Activated CD4-positive, CD25-positive, alpha-beta regulatory T cell treated with anti-CD3 and anti-CD28 coated beads, Interleukin-2, amount 50 U/mL, for 24 hours (primary cell): ENCODE data around the gene ARHGEF12.

Experiments
- ATAC-seq, 2 donors: fragments of 150-1000 bp; cut with Tn5 transposase; one replicate each; pipeline ENCODE4 v1.10.0; 2021; ENCODE audit warnings: mild to moderate bottlenecking in 1 of 2, moderate library complexity in 1 of 2

Gene ARHGEF12

DNA sequence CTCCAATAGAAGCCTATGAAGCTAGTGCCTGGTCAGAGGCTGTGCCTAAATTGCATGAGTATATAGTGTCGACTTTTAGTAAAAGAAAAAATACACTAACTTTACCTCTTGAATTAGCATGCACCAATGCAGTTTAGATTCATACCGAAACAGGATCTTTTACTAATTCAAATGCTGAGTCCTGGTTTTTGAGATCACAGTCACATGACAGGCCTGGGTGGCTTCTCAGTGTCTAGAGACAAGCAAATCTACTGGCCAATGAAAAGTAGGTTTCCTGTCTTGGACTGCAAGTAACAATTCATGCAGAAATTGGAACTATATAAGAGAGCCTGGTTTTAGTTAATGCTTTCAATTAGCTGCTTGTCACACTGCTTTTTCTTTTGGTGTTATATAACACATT lies 7.2 kb downstream of the ARHGEF12 start:
- peak in 1 of 2 donors; percentile 42 for ATAC-seq

- peak; percentile 67 to 69 for ATAC-seq
These were observed 8.2 kb downstream of the ARHGEF12 start for GRCh38 chr11:120344302-120345004.

DNA sequence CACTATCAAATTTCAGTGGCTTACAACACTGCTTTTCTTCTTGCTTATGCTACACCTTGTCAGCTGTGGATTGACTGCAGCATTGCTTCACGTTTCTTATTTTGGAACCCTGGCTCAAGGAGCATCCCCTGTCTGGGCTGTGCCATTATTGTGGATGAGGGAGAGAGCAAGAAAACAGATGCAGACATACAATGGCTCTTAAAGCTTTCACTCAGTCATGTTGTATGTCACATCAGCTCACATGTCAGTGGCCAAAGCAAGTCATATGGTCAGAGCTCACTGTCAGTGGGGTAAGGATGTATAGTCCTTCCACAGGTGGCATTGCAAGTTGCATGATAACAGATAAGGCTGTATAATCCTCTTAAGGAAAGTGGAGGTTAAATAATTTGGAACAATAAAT lies 10.0 kb downstream of the ARHGEF12 start:
- ATAC-seq, result no peak

DNA sequence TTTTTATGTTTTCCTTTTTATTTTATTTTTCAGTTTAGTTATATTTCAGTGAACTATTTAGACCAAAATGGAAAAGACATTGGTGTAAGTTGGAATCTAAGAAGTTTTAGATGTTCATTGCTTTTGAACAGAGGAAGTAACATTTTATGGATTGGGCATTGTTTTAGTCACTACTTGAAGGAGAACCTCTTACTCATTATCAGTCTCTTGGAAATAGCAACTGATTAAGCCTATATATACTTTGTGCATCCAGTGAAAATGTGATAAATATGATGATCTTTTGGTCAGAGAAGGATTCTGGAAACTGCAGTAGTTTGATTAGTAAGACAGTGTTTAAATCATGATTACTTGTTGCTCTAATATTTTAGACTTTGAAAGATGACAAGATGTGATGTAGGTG lies 14.4 kb downstream of the ARHGEF12 start:
- ATAC-seq, result no peak

- ATAC-seq, result no peak
These were observed 16.2 kb downstream of the ARHGEF12 start for GRCh38 chr11:120352405-120352804.

GRCh38 chr11:120354068-120354467 lies 17.9 kb downstream of the ARHGEF12 start:
- no peak for ATAC-seq

DNA sequence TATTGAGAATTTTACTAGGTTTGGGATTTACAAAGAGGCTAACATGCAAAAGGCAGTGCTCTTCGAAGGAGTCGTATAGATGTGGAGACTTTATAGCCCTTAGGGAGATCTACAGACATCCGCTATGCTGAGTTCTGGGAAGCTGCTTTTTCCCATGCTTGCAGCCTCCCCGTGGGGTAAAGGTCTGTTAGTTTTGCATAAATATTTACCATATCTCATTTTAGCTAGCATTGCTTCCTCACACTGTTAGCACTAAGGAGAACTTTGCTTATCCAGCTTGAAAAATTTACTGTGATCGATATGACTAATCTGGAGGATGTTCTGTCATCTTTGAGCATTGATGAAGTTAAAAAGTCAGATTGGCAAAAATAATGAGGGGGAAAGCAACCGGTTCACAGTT lies 18.6 kb downstream of the ARHGEF12 start:
- ATAC-seq, result no peak

- no peak for ATAC-seq
These were observed 21.4 kb downstream of the ARHGEF12 start for GRCh38 chr11:120357620-120358019.

GRCh38 chr11:120358729-120359128 lies 22.5 kb downstream of the ARHGEF12 start:
- ATAC-seq, result no peak

GRCh38 chr11:120363436-120363835 lies 27.2 kb downstream of the ARHGEF12 start:
- no peak for ATAC-seq

DNA sequence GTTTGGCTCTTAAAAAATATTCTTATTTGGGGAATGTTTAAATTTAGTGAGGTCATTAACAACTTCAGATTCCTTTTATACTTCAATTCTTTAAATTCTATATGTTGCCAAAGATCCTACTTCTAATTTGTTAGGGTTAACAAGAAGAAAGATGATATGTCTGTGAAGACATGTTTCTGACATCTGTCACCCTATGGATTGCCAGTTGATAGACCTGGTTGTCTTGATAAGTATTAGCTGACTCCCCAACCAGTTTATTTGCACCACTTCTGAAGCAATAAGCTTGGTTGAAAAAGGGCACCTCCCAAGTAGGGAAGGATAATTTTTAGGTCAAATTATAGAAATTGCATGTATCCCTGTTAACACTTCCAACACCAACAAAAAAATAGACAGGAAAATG lies 29.3 kb downstream of the ARHGEF12 start:
- no peak for ATAC-seq

DNA sequence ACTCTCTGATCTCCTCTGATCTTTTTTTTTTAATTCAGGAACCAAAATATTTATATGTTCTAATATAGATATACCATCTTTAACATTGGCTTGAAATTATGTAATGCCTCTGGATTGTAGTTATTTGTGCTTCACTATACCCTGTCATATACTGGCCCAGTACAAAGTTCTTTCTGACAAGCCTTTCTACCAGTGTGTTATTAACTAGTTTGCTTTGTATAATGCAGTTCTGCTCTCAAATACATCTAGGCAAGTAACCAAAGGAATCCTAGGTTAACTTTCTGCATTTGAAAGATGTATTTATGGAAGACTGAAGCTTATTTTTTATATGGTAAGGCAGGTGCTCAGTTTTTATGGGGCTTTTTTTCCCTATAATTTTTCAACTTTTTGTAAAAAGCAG lies 36.1 kb downstream of the ARHGEF12 start:
- ATAC-seq, result no peak

DNA sequence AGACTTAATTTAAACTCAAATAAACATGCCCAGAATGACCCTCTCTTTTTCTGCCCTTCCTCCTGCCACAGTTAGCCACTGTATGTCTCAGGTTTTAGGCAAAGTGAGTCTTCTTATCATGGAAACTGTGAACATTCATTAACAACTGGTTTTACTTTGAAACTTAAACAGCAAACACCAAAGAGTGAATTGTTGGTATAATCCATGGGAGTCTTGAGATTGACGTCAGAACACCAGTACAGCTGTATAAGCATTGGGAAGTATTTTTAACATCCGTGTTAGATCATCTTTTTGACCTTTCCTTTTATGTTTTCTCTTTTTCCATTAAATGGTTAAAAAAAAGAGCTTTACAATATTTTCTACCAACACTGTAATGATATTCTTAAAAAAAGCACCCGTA lies 38.9 kb downstream of the ARHGEF12 start:
- ATAC-seq, result no peak

- no peak for ATAC-seq
These were observed 40.5 kb downstream of the ARHGEF12 start for GRCh38 chr11:120376547-120377182.

DNA sequence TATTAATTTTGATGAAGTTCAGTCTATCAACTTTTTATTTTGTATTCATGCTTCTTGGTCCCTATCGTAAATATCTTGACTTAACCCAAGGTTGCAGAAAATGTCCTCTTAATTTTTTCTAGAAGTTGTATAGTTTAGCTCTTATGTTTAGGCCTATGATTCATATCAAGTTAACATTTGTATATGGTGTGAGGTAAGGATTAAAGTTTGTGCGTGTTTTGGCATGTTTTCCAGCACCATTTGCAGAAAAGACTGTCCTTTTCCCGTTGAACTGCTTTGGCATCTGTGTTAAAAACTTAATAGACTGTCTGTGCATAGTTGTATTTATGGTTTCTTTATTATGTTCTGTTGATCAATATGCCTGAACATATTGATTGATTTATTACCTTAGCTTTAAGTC lies 42.3 kb downstream of the ARHGEF12 start:
- no peak for ATAC-seq

DNA sequence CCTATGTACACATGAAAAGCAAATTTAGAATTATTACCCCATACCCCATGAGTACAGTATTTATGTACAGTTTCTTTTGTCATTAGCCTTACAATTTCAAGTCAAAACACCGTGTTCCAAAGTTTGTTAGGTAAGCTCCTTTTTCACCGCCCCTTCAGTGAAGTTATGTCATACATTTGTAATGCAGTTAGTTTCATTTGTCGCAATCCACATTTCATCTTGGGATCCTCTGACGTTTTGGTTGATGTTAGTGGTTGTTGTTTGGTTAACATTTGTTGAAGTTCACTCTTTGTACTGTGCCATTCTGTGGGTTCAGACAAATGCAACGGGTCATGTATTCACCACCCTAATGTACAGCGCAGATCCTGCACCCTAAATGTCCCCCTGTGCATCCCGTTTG lies 45.2 kb downstream of the ARHGEF12 start:
- no peak for ATAC-seq

DNA sequence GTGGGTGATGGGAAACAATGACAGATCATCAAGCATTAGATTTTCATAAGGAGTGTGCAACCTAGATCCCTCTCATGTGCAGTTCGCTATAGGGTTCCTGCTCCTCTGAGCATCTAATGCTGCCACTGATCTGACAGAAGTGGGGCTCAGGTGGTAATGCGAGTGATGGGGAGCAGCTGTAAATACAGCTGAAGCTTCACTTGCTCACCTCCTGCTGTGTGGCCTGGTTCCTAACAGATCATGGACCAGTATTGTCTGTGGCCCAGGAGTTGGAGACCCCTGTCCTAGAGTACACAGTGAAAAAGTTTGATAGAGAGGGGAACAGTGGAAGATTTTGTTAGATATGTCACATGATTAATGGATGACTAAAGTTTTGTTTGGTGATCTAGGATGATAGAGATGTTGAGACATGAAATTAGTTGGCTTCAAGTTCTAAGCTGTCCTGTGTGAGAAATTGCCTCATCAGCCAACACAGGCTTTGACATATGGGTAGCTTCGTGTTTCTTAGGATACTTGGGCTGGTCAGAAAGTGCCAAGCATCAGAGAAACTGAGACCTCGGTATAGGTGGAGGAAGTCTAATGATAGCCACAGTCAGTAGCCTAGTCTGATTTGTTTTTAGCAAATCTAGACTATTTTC lies 47.4 kb downstream of the ARHGEF12 start:
- ATAC-seq, result no peak

DNA sequence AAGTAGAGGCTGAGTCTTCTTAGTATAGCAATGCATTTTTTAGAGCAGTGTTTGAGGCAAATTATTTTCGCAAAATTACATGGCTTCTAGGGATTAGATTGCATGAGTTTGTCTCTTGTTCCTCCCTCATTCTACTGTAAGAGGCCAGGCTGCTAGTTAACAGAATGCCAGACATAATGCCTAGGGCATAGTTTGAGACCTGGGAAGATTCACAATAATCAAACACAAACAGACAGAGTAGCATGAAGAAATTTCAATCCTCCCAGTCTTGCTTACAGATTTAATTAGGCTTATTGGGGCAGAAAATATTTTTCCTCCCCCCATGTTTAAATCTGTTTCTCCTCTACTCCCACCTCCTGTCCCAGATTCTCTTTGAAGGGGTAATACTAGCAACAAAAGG lies 48.3 kb downstream of the ARHGEF12 start:
- no peak for ATAC-seq

DNA sequence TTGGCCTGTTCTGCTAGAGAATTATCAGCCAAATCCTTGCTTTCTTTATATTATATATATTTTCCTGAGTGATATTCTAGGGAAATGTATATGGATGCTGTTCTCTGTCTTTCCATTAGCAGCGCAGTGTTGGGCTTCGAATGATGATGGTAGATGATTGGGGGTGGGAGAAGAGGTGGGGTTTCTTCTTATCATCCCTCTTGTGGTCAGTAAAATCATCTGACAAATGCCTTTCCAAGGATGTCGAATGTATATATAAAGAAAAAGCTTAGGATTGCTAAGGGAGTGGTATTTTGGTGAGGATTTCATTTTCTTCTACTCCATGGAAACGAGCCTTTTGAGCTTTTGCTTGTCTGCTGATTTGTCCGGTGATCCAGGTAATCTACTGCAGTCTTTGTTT lies 48.9 kb downstream of the ARHGEF12 start:
- ATAC-seq, result no peak

DNA sequence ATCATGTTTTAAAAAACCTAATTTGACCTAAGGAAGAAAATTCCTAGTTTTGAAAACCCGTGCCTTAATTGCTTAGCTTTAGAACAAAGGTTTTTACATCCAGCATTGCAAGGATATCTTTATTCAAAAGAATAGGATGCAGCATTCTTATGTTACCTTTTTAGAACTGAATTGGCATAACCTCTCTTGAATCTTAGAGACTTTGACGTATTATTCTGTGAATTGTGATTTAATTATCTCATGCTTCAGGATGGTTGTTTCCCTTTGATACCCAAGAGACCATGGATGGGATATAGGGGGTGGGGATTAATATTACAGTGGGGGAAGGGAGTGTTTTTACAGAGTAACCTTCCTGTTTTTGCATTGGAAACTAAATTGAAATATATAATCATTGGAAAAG lies 49.4 kb downstream of the ARHGEF12 start:
- no peak for ATAC-seq

GRCh38 chr11:120386318-120386717 lies 50.1 kb downstream of the ARHGEF12 start:
- no peak for ATAC-seq

- ATAC-seq, result no peak
These were observed 50.7 kb downstream of the ARHGEF12 start for GRCh38 chr11:120386774-120387371.

DNA sequence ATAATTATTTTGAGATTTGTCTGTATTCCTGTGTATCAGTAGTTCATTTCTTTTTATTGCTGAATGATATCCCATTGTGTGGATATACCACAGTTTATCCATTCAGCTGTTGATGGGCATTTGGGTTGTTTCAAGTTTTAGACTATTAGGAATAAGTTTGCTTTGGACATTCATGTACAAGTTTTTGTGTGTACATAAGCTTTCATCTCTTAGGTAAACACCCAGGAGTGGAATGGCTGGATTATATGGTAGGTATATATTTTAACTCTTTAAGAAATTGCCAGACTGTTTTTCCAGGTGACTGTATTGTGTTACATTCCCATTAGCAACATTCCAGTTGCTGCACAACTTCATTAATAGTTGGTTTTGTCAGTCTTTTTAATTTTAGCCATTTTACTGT lies 52.0 kb downstream of the ARHGEF12 start:
- no peak for ATAC-seq
